ENCODE measurements around the gene SEL1L3. TPM values are rescaled to one million over a fixed set of nuclear protein-coding genes. Genes with fewer than 3 reads are reported as not detected.

SEL1L3 gene
- total and polyA plus RNA-seq, 2 donors (not counting 1 experiment from before 2014, with no cell fraction given): 120 to 280 TPM

DNA sequence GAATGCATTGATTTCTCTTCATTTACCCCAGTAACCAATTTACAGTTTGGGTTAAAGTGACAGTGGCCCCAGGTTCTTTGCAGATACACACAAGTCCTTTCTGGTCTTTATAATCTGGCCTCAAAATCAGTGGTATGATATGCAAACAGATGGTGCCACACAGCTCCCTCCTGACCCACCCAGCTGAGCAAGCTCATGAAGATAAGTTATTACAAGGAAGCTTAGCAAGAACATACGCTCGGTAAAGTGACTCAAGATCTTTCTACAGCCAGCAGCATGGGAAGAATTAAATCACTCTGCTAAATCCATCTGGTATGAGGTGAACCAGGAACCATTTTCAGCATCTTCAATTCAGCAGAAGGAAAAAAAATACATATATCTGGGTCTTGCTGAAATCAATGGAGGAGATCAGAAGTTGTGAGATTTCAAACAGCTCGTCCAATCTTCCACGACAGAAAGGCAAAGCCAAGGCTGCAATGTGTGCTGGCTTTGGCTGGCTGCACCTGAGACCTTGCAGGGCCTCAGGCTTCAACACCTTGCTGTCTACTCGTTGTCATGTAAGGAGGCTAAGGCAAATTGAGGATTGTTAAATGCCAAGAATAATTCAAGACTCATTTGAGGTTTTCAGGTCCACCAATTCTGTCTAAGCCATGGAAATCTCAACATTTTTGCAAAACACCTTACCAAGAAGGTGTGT is 28.2 kb downstream of the SEL1L3 start:
- intact Hi-C loops (cut with micrococcal nuclease): no loop called here
- Histone ChIP-seq H3K4me1 (ENCODE audit: control insufficient read depth in 2 of 2, insufficient read depth in 2 of 2, low read length in 2 of 2) (peaks cover 0 to 4% of the 10 kb centered on the region in 2 donors), H3K9me3 (ENCODE audit: control extremely low read depth in 1 of 3, control insufficient read depth in 2 of 3, insufficient read depth in 1 of 3, low read length in 2 of 3) (no peaks in the 10 kb centered on the region), H3K79me2 (ENCODE audit: control insufficient read depth, insufficient read depth, low read length) (peaks cover 98% of the 10 kb centered on the region), H4K20me1 (ENCODE audit: control insufficient read depth, insufficient read depth, low read length, poor library complexity, severe bottlenecking) (peaks cover 99% of the 10 kb centered on the region), H3K36me3 (replicated peaks in 1 of 2; ENCODE audit: control extremely low read depth in 1 of 2, control insufficient read depth in 1 of 2, extremely low read depth in 1 of 2, insufficient read depth in 2 of 2, low read length in 1 of 2) (peaks cover 4 to 80% of the 10 kb centered on the region in 2 experiments), H3K27me3 (replicated peaks in 1 of 4; ENCODE audit: control extremely low read depth in 1 of 4, control insufficient read depth in 3 of 4, insufficient read depth in 4 of 4, low read length in 3 of 4) (no peaks in the 10 kb centered on the region), H3K4me2 (replicated peaks; ENCODE audit: low read depth, low read length, poor library complexity, severe bottlenecking) (no peak overlapping the region), H2AFZ (ENCODE audit: insufficient read depth, low read depth, low read length, poor library complexity, severe bottlenecking) (no peak overlapping the region), H3K27ac (ENCODE audit: low read length in 2 of 2) (no peak overlapping the region), H3K4me3 (ENCODE audit: control extremely low read depth in 1 of 5, extremely low read depth in 1 of 5, insufficient read depth in 1 of 5, low read depth in 2 of 5, low read length in 4 of 5) (no peak overlapping the region), H3K9ac (ENCODE audit: low read length) (no peak overlapping the region)
- DNase-seq (no peak), ATAC-seq (ENCODE audit: low read depth) (no peak)
- no peaks in the 10 kb centered on the region for H3K9me3 Mint-ChIP-seq (ENCODE audit: insufficient read depth)
- POLR2A ChIA-PET: no interaction called here
- no peaks in the 10 kb centered on the region for H3K27me3 Mint-ChIP-seq
- CTCF ChIA-PET: interaction anchor here (0.9 to 1.2 kb wide), 2 partner anchors 25 to 91 kb away, joined by 3 to 4 read pairs; no protein-coding TSS in a partner anchor
- H3K4me1 Mint-ChIP-seq: peaks cover 54% of the 10 kb centered on the region
- H3K4me3 Mint-ChIP-seq: no peak overlapping the region
- H3K27ac Mint-ChIP-seq: peak overlapping the region; percentile 73
- TF ChIP-seq, protein P1, sequence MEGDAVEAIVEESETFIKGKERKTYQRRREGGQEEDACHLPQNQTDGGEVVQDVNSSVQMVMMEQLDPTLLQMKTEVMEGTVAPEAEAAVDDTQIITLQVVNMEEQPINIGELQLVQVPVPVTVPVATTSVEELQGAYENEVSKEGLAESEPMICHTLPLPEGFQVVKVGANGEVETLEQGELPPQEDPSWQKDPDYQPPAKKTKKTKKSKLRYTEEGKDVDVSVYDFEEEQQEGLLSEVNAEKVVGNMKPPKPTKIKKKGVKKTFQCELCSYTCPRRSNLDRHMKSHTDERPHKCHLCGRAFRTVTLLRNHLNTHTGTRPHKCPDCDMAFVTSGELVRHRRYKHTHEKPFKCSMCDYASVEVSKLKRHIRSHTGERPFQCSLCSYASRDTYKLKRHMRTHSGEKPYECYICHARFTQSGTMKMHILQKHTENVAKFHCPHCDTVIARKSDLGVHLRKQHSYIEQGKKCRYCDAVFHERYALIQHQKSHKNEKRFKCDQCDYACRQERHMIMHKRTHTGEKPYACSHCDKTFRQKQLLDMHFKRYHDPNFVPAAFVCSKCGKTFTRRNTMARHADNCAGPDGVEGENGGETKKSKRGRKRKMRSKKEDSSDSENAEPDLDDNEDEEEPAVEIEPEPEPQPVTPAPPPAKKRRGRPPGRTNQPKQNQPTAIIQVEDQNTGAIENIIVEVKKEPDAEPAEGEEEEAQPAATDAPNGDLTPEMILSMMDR (IDR thresholded peaks at IDR 0.05): no peak
- TF ChIP-seq EZH2 (IDR thresholded peaks at IDR 0.05; ENCODE audit: borderline replicate concordance, insufficient read depth, low read depth, low read length, poor library complexity, severe bottlenecking): no peak
- WGBS (ENCODE audit: insufficient coverage): 75% methylated on average over 2 of the region's 5 CpGs

DNA sequence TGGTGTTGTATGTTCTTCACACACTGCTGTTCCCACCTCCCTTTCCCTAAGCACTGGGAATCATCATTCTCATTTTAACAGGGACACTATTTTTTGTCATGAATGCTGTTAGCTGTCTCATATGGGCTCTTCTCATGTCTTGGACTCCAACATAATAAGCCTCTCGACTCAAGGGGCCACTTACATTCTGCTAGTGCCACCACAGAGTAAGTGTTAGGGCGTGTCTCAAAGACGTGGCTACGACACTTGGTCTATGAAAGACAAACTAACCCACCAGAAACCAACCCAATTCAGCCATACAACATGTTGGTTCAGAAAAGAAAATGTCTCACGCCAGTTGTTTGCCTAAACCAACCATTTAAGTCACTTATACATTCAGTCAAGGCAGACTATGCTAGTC is 32.2 kb downstream of the SEL1L3 start:
- POLR2A ChIA-PET: no interaction called here
- WGBS (ENCODE audit: insufficient coverage): 88% methylated on average over 1 of the region's 5 CpGs
- H3K4me3 ChIP-seq (ENCODE audit: control extremely low read depth in 1 of 5, extremely low read depth in 1 of 5, insufficient read depth in 1 of 5, low read depth in 2 of 5, low read length in 4 of 5): no peak overlapping the region
- Mint-ChIP-seq H3K4me3 (no peak overlapping the region), H3K27ac (no peak overlapping the region), H3K9me3 (ENCODE audit: insufficient read depth) (no peaks in the 10 kb centered on the region), H3K4me1 (peaks cover 26% of the 10 kb centered on the region), H3K27me3 (no peaks in the 10 kb centered on the region)
- H3K9ac ChIP-seq (ENCODE audit: low read length): no peak overlapping the region
- H3K79me2 ChIP-seq (ENCODE audit: control insufficient read depth, insufficient read depth, low read length): peaks cover 86% of the 10 kb centered on the region
- intact Hi-C loops (cut with micrococcal nuclease): no loop called here
- TF ChIP-seq, protein P1 (IDR thresholded peaks at IDR 0.05): no peak
- no peak for TF ChIP-seq EZH2 (IDR thresholded peaks at IDR 0.05; ENCODE audit: borderline replicate concordance, insufficient read depth, low read depth, low read length, poor library complexity, severe bottlenecking)
- H3K27me3 ChIP-seq (replicated peaks in 1 of 4; ENCODE audit: control extremely low read depth in 1 of 4, control insufficient read depth in 3 of 4, insufficient read depth in 4 of 4, low read length in 3 of 4): no peaks in the 10 kb centered on the region
- H3K27ac ChIP-seq (ENCODE audit: low read length in 2 of 2): no peak overlapping the region
- CTCF ChIA-PET: no interaction called here
- H3K36me3 ChIP-seq (replicated peaks in 1 of 2; ENCODE audit: control extremely low read depth in 1 of 2, control insufficient read depth in 1 of 2, extremely low read depth in 1 of 2, insufficient read depth in 2 of 2, low read length in 1 of 2): peaks cover 4 to 94% of the 10 kb centered on the region in 2 experiments
- DNase-seq (no peak), ATAC-seq (ENCODE audit: low read depth) (no peak)
- H3K9me3 ChIP-seq (ENCODE audit: control extremely low read depth in 1 of 3, control insufficient read depth in 2 of 3, insufficient read depth in 1 of 3, low read length in 2 of 3): no peaks in the 10 kb centered on the region
- peaks cover 93% of the 10 kb centered on the region for H4K20me1 ChIP-seq (ENCODE audit: control insufficient read depth, insufficient read depth, low read length, poor library complexity, severe bottlenecking)
- no peaks in the 10 kb centered on the region for H3K4me1 ChIP-seq (ENCODE audit: control insufficient read depth in 2 of 2, insufficient read depth in 2 of 2, low read length in 2 of 2)
- no peak overlapping the region for H2AFZ ChIP-seq (ENCODE audit: insufficient read depth, low read depth, low read length, poor library complexity, severe bottlenecking)
- H3K4me2 ChIP-seq (replicated peaks; ENCODE audit: low read depth, low read length, poor library complexity, severe bottlenecking): no peak overlapping the region
